Measurements from ENCODE around the gene TRDN. TPM values are rescaled to one million over a fixed set of nuclear protein-coding genes. Genes with fewer than 3 reads are reported as not detected.
"Not testable (repeated sequence)": the region's sequence is repeated elsewhere in the genome, so short reads cannot be mapped to it uniquely, and the experiment has no call there.

The TRDN gene
- total RNA-seq, 1 experiment from 2014 or later = not detected

DNA sequence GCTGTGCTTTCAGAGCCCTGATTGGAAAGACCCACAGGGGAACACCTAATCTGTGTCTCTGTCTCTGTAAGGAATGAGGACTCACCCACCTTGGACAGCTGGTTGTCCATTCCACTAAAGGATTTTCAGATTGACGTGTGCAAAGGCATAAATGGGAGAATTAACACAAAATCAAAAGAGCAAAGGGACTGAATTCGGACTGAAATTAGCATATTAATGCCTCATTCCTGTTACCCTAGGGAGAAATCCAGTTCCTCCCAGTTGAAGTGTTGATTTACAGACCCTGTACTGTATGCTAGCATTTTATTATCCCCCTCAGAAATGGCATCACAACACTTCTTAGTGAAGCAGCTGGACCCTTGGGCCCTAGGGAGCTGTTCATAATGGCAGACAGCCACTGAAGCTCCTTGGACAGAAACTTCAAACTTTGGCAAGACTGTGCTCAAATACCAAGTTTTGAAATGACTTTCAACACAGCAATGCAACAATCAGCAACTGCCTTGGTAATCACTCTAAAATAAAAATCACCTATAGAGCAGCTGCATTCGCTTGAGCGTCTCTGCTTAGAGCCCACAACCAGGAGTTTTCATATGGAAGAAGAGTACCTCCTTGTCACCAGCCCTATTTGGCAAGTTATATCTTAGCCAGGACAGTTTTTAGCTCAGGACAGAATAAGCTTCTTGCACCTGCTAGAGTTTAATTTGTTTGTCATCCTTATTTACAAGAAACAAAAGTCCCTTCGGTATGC lies 118.1 kb downstream of the TRDN start:
- no peak for DNase-seq (ENCODE audit: extremely low read depth, low read depth)

DNA sequence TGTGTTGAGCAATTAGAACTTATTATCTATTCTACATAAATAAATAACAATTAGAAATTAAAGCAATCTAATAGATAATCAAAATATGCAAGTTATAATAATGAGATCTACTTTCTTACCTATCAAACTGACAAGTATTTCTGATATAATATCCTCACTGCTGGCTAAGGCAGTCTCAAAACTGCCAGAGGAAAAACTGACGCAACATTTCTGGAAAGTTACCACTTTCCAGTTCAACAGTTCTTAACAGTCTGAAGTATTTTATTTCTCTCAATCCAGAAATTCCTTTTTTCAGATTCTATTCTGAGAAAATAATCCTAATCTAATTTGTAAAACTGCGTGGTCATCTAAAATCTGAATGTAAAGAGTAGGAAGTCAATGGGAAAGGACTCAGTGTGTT lies 121.0 kb downstream of the TRDN start:
- no peak for DNase-seq (ENCODE audit: extremely low read depth, low read depth)

DNA sequence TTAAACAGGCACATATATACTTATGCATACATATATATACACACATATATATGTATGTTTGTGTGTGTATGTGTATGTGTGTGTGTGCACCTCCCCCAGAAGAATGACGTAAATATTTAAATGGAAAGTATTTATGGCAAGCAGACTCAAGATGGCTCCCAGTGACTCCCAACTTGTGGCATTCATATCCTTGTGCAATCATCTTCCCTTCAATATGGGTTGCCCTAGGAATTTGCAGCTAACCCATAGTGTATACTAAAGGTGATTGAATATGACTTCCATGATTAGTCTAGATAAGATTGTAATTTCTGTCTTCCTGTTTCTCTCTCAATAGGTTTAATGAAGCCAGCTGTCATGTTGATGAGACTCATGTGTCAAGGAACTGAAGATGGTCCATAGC lies 127.6 kb downstream of the TRDN start:
- DNase-seq (ENCODE audit: extremely low read depth, low read depth) = no peak

DNA sequence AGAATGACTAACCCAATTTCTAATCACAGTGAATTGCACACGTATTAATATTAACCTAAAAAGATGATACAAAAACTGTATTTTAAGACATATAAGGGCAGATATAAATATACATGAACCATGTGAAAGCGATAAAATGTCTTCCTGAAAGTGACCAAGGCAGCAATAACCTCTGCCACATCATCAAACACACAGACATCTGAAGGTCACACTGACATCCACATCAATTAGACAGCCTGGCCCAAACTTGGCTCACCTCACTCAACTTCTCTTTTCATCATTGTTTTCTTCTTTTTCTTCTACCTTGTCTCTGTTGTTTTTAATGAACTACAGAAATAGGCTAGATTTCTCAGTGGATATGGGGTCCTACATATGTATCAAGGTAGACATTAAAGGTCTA lies 128.5 kb downstream of the TRDN start:
- no peak for DNase-seq (ENCODE audit: extremely low read depth, low read depth)

DNA sequence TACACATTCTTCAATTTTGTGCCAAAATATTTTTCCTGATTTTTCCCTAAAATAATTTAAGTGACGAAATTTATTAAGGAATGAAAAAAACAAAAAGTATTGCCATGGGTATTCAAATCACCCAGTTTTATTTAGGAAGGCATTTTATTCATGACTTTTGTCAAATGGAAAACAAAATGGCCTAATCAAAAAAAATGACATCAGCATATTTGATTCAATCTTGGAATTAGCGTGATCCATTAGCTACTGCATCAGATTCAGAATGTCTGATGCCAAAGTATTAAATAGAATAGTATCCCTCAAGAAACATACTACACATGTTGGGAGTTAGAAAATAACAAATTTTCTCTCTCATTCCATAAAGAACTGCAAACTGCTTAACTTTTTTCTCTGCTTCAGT lies 129.2 kb downstream of the TRDN start:
- DNase-seq (ENCODE audit: extremely low read depth, low read depth) = no peak

DNA sequence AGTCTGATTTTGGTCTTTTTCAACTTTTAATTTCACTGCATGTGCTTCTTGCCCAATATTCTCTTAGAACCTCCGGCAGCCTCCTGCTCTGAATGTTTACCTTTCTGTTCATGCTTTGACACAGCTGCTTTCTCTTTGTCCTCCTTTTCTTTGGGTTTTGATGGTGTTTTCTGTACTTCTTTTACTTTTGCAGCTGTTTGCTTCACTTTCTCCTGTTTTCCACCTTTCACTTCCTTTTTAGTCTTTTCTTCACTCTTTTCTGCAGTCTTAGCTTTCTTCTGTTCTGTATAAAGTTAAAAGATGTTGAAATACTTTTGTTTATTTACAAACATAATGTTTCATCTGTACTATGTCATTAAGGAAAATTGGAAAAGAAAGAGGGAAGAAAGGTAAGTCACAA lies 133.1 kb downstream of the TRDN start:
- no peak for DNase-seq (ENCODE audit: extremely low read depth, low read depth)

DNA sequence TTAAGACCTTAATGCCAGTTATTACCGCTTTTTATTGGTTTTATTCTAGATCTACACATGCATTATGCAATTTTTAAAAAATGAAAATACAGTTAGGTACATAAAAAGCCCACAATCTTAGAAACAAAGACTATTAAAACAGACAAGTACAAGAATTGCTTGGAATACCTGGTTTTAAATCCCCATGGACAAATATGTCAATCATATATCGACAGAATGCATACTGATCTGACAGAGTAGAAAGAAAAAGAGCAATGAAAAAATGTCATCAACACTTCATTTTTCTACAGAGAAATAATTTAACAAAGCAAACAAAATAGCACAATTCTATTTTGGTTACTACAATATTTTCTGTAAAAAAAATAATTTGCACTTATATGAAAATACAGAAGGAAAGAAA lies 139.7 kb downstream of the TRDN start:
- DNase-seq (ENCODE audit: extremely low read depth, low read depth) = no peak

DNA sequence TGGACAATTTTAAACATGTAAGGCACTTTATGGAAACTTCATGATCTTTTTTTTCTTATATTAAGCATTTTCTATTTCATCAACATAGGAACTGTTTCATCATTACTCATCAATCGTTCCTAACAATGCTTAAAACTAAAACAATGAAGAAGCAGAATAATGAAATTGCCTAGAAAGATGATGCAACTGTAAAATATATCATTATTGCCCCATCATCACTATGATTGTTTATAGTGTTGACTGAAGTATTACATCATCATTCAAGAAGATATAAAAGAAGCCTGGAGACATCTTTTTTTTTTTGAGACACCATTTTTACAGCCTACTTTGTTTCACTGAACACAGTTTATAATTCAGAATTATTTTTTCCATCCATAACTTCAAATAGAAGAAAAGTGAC lies 147.2 kb downstream of the TRDN start:
- DNase-seq (ENCODE audit: extremely low read depth, low read depth) = no peak

DNA sequence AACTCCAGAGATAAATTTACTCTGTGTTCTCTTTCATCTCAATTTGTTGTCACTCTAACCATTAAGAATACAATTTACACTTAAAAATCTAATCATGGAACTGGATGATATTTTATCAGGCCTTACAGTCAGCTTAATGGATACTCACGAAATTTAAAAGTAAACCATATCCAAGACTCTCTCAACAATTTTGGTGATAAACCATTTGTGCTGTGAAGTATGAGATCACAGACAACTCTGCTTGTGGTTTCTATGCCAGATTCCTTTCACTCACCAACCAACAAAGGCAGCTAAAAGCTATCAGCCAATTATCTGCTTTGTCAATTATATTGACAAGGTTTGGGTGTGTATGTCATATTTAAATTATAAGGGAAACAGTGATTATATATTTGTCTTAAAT lies 155.8 kb downstream of the TRDN start:
- no peak for DNase-seq (ENCODE audit: extremely low read depth, low read depth)

DNA sequence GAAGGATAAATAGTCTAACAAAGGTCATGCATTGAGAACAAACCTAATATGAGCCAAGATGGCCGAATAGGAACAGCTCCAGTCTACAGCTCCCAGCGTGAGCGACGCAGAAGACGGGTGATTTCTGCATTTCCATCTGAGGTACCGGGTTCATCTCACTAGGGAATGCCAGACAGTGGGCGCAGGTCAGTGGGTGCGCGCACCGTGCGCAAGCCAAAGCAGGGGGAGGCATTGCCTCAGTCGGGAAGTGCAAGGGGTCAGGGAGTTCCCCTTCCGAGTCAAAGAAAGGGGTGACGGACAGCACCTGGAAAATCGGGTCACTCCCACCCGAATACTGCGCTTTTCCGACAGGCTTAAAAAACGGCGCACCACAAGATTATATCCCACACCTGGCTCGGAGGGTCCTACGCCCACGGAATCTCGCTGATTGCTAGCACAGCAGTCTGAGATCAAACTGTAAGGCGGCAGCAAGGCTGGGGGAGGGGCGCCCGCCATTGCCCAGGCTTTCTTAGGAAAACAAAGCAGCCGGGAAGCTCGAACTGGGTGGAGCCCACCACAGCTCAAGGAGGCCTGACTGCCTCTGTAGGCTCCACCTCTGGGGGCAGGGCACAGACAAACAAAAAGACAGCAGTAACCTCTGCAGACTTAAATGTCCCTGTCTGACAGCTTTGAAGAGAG lies 164.6 kb downstream of the TRDN start:
- not testable (repeated sequence) for DNase-seq (ENCODE audit: extremely low read depth, low read depth)

DNA sequence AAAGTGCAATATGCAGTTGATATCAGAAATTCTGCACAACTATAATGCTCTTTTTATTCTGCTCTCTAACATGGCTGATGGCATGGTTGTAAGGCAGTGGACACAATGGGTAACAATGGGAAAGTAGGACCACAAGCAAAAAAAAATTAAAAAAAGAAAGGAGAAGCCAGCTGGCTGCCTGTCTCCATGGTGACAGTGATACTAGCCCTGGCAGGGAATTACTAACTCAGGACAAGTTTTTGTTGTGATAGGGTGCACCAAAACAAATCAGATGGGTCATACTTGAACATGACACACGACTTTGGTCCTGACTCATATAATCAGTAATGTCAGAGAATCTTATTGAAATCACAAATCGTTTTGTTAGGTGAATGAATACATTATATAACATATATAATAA lies 169.4 kb downstream of the TRDN start:
- DNase-seq (ENCODE audit: extremely low read depth, low read depth) = no peak

DNA sequence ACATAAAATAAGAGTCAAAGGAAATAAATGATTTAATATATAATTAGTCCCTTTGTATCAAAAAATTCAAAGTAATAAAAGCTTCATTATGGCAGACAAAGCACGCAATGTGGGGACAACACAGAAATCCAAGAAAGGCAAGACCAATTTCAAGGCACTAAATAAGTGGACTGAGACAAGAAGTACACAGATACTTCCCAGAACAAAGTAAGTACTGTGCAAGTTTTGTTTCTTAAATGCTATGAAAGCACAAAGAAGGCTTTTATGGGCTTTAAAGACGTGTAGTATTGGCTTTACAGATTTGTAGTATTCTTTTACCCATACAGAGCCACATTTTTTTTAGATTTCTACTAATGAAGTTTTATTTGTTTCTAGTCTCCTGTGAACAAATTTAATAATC lies 174.6 kb downstream of the TRDN start:
- DNase-seq (ENCODE audit: extremely low read depth, low read depth) = no peak

DNA sequence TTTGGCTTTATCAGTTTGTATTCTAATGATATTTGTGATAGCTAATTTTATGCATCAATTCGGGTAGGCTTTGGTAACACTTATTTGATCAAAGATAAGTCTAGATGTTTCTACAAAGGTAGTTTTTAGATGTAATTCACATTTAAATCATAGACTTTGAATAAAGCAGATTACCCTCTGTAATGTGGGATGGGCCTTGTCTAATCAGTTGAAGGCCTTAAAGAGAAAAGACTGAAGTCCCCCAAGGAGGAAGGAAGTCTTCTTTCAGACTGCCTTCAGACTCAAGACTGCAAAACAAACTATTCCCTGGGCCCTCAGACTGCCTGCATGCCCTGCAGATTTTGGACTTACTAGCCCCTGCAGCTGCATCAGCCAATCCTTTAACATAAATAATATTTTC lies 178.5 kb downstream of the TRDN start:
- DNase-seq (ENCODE audit: extremely low read depth, low read depth) = no peak

DNA sequence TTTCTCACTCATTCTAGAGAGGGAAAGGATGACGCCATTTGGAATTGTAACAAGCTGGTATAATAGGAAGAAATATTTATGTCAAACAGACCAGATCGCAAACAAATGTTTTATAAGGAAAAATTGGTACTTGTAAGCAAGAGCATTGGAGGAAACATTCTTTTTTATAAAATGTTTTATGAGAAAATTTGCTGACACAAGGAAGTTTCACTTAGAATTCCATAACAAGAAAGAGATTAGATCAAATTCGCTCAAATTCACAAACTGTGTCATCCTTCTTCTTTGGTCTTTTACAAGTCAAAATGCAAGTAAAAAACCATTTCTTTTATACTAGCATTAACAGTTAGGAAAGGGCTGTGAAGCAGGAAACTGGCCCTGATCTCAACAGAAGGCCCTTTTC lies 179.9 kb downstream of the TRDN start:
- DNase-seq (ENCODE audit: extremely low read depth, low read depth) = no peak

DNA sequence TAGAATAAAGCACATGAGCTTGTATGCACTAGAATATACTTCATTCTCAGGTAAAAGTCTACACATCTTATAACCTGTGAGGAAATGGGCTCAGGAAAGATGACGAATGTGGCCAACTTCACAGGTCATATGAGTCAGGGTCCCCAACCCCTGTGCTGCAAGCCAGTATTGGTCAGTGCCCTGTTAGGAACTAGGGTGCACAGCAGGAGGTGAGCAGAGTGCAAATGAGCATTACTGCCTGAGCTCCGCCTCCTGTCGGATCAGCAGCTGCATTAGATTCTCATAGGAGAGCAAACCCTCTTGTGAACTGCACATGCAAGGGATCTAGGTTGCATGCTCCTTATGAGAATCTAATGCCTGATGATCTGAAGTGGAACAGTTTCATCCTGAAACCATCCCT lies 182.3 kb downstream of the TRDN start:
- no peak for DNase-seq (ENCODE audit: extremely low read depth, low read depth)

DNA sequence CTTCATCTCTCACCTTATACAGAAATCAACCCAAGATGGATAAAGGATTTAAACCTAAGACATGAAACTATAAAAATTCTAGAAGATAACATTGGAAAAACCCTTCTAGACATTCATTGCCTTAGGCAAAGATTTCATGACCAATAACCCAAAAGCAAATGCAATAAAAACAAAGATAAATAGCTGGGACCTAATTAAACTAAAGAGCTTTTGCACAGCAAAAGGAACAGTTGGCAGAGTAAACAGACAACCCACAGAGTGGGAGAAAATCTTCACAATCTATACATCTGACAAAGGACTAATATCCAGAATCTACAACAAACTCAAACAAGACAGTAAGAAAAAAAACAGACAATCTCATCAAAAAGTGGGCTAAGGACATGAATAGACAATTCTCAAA lies 183.7 kb downstream of the TRDN start:
- DNase-seq (ENCODE audit: extremely low read depth, low read depth) = not testable (repeated sequence)

DNA sequence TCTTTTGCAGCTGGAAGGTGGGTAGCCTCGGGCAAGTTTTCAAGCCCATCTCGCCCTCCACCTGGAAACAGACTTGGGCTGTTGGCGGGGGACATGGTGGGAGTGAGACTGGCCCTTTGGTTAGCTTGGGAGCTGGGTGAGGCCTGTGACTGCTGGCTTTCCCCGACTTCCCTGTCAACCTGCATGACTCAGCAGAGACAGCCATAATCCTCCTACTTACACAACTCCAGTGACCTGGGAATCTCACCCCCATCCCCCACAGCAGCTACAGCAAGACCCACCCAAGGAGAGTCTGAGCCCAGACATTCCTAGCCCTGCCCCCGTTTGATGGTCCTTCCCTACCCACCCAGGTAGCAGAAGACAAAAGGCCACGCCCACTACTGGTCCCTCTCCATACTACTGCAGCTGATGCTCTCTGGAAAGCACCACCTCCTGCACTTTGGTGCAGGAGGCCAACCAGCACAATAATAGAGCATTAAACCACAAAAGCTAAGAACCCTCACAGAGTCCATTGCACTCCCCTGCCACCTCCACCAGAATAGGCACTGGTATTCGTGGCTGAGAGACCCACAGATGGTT lies 188.4 kb downstream of the TRDN start:
- no peak for DNase-seq (ENCODE audit: extremely low read depth, low read depth)

DNA sequence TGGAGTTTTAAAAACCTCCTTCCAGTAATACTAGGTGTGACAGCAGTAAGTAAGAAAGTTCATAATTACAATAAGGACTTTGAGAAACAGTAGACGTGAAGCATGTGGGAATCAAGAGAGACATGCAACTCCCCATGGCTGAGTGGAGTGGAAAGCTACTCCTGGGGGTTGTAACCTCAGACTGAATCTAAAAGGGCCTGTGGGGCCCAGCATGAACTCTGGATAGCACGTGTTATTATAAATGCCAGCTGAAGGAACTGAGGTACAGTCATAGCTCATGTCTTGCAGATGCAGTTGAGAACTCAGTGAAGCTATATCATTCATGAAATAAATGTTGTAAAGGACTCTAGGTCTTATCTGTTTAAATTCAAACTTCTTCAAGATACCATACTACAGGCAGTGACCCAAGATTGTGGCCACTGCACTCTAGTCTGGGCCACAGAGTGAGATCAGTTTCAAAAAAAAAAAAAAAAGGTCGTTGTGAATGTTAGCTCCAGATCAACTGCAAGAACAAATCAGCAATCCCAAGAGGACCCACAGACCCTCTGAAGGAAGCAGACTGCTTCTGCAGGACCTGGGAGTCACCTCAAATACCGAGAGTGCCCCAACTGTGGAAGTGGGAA lies 189.3 kb downstream of the TRDN start:
- DNase-seq (ENCODE audit: extremely low read depth, low read depth) = no peak

DNA sequence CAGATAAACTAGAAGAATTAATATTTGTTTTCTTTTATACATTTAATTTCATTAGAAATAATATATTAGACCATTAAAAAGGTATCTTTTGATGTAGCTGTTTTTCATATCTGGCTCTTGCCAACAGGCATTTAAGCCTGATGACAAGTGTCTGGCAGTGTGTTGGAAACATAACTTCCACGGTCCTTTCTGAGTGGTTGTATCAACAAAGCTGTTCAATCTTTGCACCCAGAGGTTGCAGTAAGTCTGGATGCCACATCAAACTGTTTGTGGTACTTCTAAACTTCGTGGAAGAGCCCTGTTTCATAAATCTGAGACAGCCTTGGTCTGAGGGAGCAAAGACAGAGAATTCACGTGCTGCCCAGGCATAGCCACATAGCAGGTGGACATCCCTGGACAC lies 197.4 kb downstream of the TRDN start:
- DNase-seq (ENCODE audit: extremely low read depth, low read depth) = no peak

DNA sequence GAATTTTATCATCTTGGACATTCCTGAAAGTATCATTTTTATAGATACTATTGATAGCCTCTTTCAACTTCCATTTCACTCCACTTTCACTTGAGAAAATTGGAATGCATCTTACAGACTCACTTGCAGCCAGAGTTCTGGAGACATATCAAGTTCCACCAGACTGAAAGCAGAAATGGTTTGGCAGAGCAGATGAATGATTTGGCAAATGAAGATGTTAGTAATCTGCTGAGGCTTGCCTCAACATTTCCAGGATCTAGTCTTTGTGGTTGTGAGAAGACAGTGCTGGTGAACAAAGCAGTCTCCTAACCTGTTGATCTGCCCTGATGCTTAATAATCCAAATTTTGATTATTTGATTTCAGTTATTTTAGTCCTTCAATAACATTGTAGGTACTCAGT lies 202.6 kb downstream of the TRDN start:
- no peak for DNase-seq (ENCODE audit: extremely low read depth, low read depth)

DNA sequence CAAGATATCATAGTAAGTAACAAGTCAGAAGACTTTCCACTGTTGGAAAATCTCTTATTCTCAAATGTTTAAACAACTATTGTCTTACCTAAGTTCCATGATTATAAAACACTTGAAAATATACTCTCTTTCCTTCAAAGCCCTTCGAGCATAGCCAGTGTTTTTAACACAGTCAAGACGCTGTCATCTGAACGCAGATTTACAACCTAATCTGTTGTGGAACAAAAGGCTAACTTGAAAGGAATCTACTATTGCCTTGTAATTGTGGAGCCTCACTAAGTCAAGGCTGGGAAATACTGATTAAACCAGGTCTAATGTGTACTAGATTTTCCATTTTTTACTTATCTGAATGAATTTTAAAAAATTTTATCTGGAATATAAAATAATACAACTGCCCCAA lies 205.8 kb downstream of the TRDN start:
- DNase-seq (ENCODE audit: extremely low read depth, low read depth) = no peak

DNA sequence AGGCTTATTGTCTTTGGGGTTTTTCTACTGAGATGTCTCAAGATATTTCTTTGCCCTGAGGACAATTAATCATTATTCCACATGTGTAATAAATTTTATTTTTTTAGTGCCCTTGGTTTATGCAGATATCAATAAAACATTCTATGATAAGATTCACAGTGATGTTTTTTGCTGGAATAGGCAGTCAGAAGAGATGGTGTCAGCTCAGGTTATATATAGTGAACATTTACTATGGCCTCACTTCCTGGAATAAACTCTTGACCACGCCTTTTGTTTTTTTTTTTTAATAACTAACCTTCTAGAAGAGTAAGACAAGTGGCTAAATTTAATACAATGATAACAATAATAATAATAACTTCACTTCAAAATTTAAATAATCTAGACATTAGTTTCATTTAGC lies 209.7 kb downstream of the TRDN start:
- no peak for DNase-seq (ENCODE audit: extremely low read depth, low read depth)

Data from NCI-H460 (cell line).